22Rv1 (cell line): ENCODE data around the gene NSUN2.

Experiments
- H3K27ac ChIP-seq: fragments of 450-650 bp; 2 replicates; pipeline ENCODE4 v1.5.1; 2017
- ZFX ChIP-seq: fragments of 450-650 bp; IDR thresholded peaks from 2 replicates; pipeline ENCODE4 v1.6.1; 2017; ENCODE audit warnings: antibody characterized with exemption, borderline replicate concordance
- TF ChIP-seq, protein P1 (sequence below): fragments of 450-650 bp; IDR thresholded peaks from 2 replicates; pipeline ENCODE4 v1.5.1; 2017; ENCODE audit warnings: mild to moderate bottlenecking

The NSUN2 gene

DNA sequence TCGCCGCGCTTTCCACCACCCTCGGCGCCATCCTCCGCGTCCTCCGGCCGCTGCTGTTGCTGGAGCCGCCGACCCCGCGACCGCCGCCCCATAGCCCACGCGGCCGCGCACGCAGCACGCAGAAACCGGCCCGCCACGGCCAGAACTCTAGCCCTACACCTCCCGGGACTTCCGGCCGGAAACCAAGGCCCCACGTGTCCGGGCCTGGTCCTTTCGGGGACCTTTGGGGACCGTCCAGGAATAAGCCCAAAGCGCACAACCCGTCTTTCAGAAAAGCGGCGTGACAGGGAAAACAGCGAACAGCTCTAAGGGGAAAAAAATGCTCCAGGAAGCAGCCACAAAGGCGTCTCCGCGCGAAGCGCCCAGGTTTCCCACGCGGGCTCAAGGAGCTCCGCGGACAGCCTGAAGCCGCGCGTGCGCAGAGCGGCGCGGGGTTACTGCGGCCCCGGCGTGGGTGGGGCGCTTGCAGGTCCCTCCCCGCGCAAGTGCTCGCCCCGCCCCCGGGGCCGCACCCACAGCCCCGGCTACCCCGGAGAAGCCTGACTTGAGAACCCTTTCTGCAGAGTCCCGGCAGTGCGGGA lies at the start of gene NSUN2, which contains the start of gene SRD5A1:
NSUN2 (minus strand) TSS at position 157 of the 581 bp plus-strand sequence; CDS start at position 92, 65 bp downstream.
SRD5A1 (plus strand) TSS at position 553 of the 581 bp plus-strand sequence. CDS start 137 bp downstream, outside the sequence.
- TF ChIP-seq, protein P1, sequence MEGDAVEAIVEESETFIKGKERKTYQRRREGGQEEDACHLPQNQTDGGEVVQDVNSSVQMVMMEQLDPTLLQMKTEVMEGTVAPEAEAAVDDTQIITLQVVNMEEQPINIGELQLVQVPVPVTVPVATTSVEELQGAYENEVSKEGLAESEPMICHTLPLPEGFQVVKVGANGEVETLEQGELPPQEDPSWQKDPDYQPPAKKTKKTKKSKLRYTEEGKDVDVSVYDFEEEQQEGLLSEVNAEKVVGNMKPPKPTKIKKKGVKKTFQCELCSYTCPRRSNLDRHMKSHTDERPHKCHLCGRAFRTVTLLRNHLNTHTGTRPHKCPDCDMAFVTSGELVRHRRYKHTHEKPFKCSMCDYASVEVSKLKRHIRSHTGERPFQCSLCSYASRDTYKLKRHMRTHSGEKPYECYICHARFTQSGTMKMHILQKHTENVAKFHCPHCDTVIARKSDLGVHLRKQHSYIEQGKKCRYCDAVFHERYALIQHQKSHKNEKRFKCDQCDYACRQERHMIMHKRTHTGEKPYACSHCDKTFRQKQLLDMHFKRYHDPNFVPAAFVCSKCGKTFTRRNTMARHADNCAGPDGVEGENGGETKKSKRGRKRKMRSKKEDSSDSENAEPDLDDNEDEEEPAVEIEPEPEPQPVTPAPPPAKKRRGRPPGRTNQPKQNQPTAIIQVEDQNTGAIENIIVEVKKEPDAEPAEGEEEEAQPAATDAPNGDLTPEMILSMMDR, result no peak
- TF ChIP-seq ZFX, result no peak
- peak within 1 kb of the TSS; percentile 85 for H3K27ac ChIP-seq

- H3K27ac ChIP-seq, result no peak overlapping the region
- TF ChIP-seq, protein P1, result no peak
- no peak for TF ChIP-seq ZFX
Measured at GRCh38 chr5:6682239-6682638, 49.4 kb upstream of the NSUN2 start.

- no peak overlapping the region for H3K27ac ChIP-seq
- TF ChIP-seq, protein P1, result no peak
- TF ChIP-seq ZFX, result no peak
Measured at GRCh38 chr5:6681682-6682081, 48.8 kb upstream of the NSUN2 start.

DNA sequence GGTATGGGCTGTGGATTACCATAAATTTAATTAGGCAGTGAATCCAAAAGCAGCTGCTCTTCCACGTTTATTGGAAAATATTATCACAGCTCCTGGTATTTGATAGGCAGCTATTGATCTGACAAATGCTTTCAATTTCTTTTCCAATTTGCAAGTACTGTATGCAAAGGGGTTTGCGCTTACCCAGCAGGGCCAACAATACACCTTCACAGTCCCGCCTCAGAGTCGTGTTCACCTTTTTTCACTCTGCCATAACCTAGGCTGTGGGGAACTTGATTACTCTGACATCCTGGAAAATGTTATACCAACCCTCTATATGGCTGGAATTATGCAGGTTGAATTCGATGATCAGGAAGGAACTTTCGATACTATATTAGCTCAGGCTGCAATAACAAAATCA lies 48.1 kb upstream of the NSUN2 start:
- TF ChIP-seq, protein P1, result no peak
- TF ChIP-seq ZFX, result no peak

DNA sequence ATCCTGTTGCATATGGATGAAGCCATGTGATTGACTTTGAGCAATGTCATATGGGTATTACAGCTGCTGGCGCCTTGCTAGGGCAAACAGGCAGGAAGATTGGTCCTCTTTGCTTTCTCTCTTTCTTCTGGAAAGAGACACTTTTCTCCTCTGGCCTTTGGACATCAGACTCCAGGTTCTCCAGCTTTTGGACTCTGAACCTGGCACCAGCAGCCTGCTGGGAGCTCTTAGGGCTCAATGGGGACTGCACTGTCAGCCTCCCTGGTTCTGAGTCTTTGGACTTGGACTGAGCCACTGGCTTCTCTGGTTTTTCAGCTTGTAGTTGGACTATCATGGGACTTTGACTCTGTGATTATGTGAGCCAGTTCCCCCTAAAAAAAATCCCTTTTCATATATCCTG lies 45.5 kb upstream of the NSUN2 start:
- no peak overlapping the region for H3K27ac ChIP-seq
- TF ChIP-seq ZFX, result no peak

More for the DNA sequence above, 48.1 kb upstream of the NSUN2 start:
- no peak overlapping the region for H3K27ac ChIP-seq

DNA sequence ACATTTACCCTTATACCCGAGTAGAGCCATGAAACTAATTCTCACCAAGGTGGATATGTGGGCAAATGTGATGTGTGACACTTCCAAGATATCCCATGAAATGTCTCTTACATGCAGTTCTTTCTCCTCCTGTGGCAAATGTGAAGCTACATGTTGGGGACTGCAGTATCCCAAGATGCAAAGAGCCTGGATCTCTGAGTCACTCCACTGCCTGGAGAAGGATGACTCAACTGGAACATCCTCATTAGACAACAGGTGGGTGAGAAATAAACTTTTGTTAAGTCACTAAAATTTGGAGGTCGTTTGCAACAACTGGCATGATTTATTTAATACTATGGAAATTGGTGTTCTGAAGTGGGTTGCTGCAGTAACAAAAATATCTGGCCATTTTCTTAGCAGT lies 43.9 kb upstream of the NSUN2 start:
- H3K27ac ChIP-seq, result no peak overlapping the region
- TF ChIP-seq, protein P1, result no peak

DNA sequence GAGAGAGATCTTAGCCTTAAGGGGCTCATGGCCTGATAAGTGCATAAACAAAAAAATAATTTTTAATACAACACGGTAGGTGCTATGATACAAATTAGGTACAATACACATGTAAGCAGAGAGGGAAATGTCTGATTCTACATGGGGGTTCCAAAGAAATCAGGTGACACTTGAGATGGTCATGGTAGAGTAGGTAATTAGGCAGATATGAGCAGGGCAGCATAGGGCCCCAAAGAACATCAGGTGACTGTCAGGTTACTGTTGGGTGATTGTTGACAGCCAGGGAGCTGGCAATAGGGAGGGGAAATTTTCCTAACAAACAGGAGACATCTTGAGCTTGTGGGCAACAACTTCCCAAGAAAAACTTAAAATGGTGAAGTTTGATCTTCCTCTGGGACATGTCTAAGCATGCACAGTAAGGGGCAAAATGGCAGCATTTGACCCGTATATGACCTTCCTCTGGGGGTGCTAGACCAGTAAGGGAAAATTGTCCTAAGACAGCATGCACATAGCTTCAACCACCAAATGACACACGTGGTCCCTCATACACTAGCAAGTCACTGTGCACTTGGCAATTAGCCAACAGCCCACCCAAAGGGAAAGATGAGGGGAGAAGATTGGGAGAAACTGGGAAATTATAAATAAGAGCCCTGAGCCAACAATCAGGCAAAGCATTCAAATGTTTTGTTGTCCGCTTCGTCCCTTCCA lies 43.1 kb upstream of the NSUN2 start:
- H3K27ac ChIP-seq, result no peak overlapping the region
- no peak for TF ChIP-seq ZFX
- TF ChIP-seq, protein P1, result no peak
